GM12878 (cell line): Measurements from ENCODE around the gene ADAM11. TPM values are rescaled to one million over a fixed set of nuclear protein-coding genes. Genes with fewer than 3 reads are reported as not detected.

Source experiments
- ATAC-seq: fragments of 200-7000 bp; cut with Tn5 transposase; 3 replicates; pipeline ENCODE4 v1.9.1; 2020; ENCODE audit warnings: mild to moderate bottlenecking, moderate library complexity
- BruUV-seq: library from RNA; stranded (reverse); fragments of 400-500 nt; replicated peaks from 2 replicates; lab custom pipeline; 2021; lab: Mats Ljungman, UMichigan
- CTCF ChIA-PET: fragments of 300-600 bp; sonication (Branson Sonifier 250); formaldehyde crosslinking; extraction: SDS; loops from one replicate; lab custom pipeline; 2021; ENCODE audit warnings: inconsistent platforms; lab: Yijun Ruan, JAX
- POLR2A ChIA-PET: fragments of 350-600 bp; formaldehyde crosslinking; extraction: SDS; loops from one replicate; lab custom pipeline; 2021; ENCODE audit warnings: inconsistent platforms; lab: Charles Lee
- RAD21 ChIA-PET: fragments of 300-600 bp; sonication (Branson Sonifier 250); formaldehyde crosslinking; loops from one replicate; lab custom pipeline; 2023; ENCODE audit warnings: antibody characterized with exemption; ENCODE audit not compliant: unreplicated experiment; lab: Charles Lee
- SMC1A ChIA-PET: fragments of 300-600 bp; sonication (Branson Sonifier 250); formaldehyde crosslinking; loops from one replicate; lab custom pipeline; 2023; ENCODE audit not compliant: unreplicated experiment, uncharacterized antibody; lab: Charles Lee
- DNase-seq: peaks from one replicate; pipeline ENCODE4 v3.0.0-alpha.2; 2011; ENCODE audit warnings: low read depth, low spot score
- FAIRE-seq: peaks from 3 replicates; lab custom pipeline; 2011; peaks lifted over from hg19 to GRCh38; lab: Jason Lieb, UNC
- H2AFZ ChIP-seq: 2 replicates; pipeline ENCODE4 v1.6.0; 2011; ENCODE audit warnings: low read depth, low read length, control low read depth; ENCODE audit not compliant: control insufficient read depth
- H3K27ac ChIP-seq: 2 replicates; pipeline ENCODE4 v1.5.1; 2011; ENCODE audit warnings: control low read depth; ENCODE audit not compliant: control insufficient read depth, insufficient read depth
- H3K27me3 ChIP-seq, 2 experiments: replicated peaks in 1 of 2; 2 replicates each; pipeline versions ENCODE4 v1.6.0 to v1.6.1; 2011; ENCODE audit warnings: low read length in 1 of 2; ENCODE audit not compliant: control insufficient read depth in 2 of 2, insufficient read depth in 2 of 2
- H3K36me3 ChIP-seq, 2 experiments: 2 replicates each; pipeline ENCODE4 v1.5.1; 2011; ENCODE audit warnings: low read length in 1 of 2; ENCODE audit not compliant: control insufficient read depth in 2 of 2, insufficient read depth in 2 of 2
- H3K4me1 ChIP-seq: 2 replicates; pipeline ENCODE4 v1.6.1; 2011; ENCODE audit warnings: mild to moderate bottlenecking, low read length, moderate library complexity, mixed read lengths; ENCODE audit not compliant: control insufficient read depth, insufficient read depth
- H3K4me2 ChIP-seq: 2 replicates; pipeline ENCODE4 v1.6.0; 2011; ENCODE audit warnings: control low read depth; ENCODE audit not compliant: control insufficient read depth, insufficient read depth
- H3K4me3 ChIP-seq: fragments of 200-600 bp; sonication (generic); 2 replicates; pipeline ENCODE4 v1.5.1; 2016
- H3K79me2 ChIP-seq: 2 replicates; pipeline ENCODE4 v1.6.0; 2011; ENCODE audit warnings: low read length; ENCODE audit not compliant: control insufficient read depth, insufficient read depth
- H3K9ac ChIP-seq: 2 replicates; pipeline ENCODE4 v1.8.0; 2011; ENCODE audit warnings: low read length, control low read depth, mixed read lengths; ENCODE audit not compliant: control insufficient read depth, insufficient read depth
- H3K9me3 ChIP-seq: replicated peaks from 3 replicates; pipeline ENCODE4 v1.5.1; 2011; ENCODE audit warnings: mild to moderate bottlenecking, low read length; ENCODE audit not compliant: control insufficient read depth, insufficient read depth
- H4K20me1 ChIP-seq: 2 replicates; pipeline ENCODE4 v1.6.0; 2011; ENCODE audit not compliant: control insufficient read depth, insufficient read depth
- ASH2L ChIP-seq: fragments of 300-600, 200-600 bp; sonication (generic); IDR thresholded peaks from 2 replicates; pipeline ENCODE4 v1.6.1; 2017; ENCODE audit warnings: low read depth, mild to moderate bottlenecking, borderline replicate concordance
- ATF7 ChIP-seq: fragments of 450-650 bp; IDR thresholded peaks from 2 replicates; pipeline ENCODE4 v1.6.1; 2016; ENCODE audit warnings: low read depth, mild to moderate bottlenecking
- BRCA1 ChIP-seq: IDR thresholded peaks from 2 replicates; pipeline ENCODE4 v1.6.1; 2011; ENCODE audit warnings: low read depth, low read length, improper control_type of control experiment
- CBFB ChIP-seq: IDR thresholded peaks from 2 replicates; pipeline ENCODE4 v1.6.1; 2016; ENCODE audit warnings: antibody characterized with exemption, low read depth
- CEBPZ ChIP-seq: fragments of 150-350 bp; IDR thresholded peaks from 2 replicates; pipeline ENCODE4 v1.6.1; 2016; ENCODE audit warnings: low read depth, low read length
- EZH2 ChIP-seq: IDR thresholded peaks from 2 replicates; pipeline ENCODE4 v1.6.1; 2012; ENCODE audit warnings: low read depth, mild to moderate bottlenecking, control low read depth, inconsistent platforms, low read length, borderline replicate concordance; ENCODE audit not compliant: control insufficient read depth
- KLF5 ChIP-seq: fragments of 450-650 bp; IDR thresholded peaks from 2 replicates; pipeline ENCODE4 v1.6.1; 2014; ENCODE audit warnings: mild to moderate bottlenecking; ENCODE audit not compliant: partially characterized antibody
- MYB ChIP-seq: fragments of 150-350 bp; IDR thresholded peaks from 2 replicates; pipeline ENCODE4 v1.6.1; 2014; ENCODE audit warnings: mild to moderate bottlenecking, low read depth, low read length, borderline replicate concordance
- NFYA ChIP-seq: IDR thresholded peaks from 2 replicates; pipeline ENCODE4 v1.6.1; 2011; ENCODE audit warnings: low read depth, mild to moderate bottlenecking, low read length, improper control_type of control experiment, borderline replicate concordance
- NRF1 ChIP-seq: conservative IDR thresholded peaks from 2 replicates; pipeline ENCODE4 v1.6.1; 2011; ENCODE audit warnings: mild to moderate bottlenecking, low read depth, low read length, improper control_type of control experiment
- RAD21 ChIP-seq: IDR thresholded peaks from 2 replicates; pipeline ENCODE4 v1.6.1; 2011; ENCODE audit warnings: mild to moderate bottlenecking, low read depth, low read length, moderate library complexity; ENCODE audit not compliant: insufficient read depth
- RCOR1 ChIP-seq: conservative IDR thresholded peaks from 2 replicates; pipeline ENCODE4 v1.6.1; 2012; ENCODE audit warnings: low read depth, low read length, improper control_type of control experiment
- RUNX3 ChIP-seq: IDR thresholded peaks from 2 replicates; pipeline ENCODE4 v1.6.1; 2012; ENCODE audit warnings: low read length, inconsistent platforms
- SIN3A ChIP-seq: IDR thresholded peaks from 2 replicates; pipeline ENCODE4 v1.6.1; 2012; ENCODE audit warnings: low read depth, low read length, improper control_type of control experiment
- STAT1 ChIP-seq: fragments of 450-650 bp; conservative IDR thresholded peaks from 2 replicates; pipeline ENCODE4 v1.6.1; 2014; ENCODE audit warnings: antibody characterized with exemption, mild to moderate bottlenecking
- ZNF592 ChIP-seq: fragments of 450-650 bp; IDR thresholded peaks from 2 replicates; pipeline ENCODE4 v1.6.1; 2017; ENCODE audit warnings: mild to moderate bottlenecking, moderate library complexity
- WGBS: methylation state at CpG from one replicate; pipeline ENCODE4 v1.1.6; 2016; ENCODE audit warnings: low lambda C conversion rate; ENCODE audit not compliant: insufficient replicate concordance, insufficient coverage; ENCODE audit errors: missing lambda C conversion rate; 5-methylcytosine and 5-hydroxymethylcytosine counted together
- in situ Hi-C: fragments of 300-500 bp; cut with MboI; formaldehyde crosslinking; loops from 9 replicates; pipeline ENCODE4 v1.14.3; 2018; ENCODE audit warnings: mixed read lengths
- intact Hi-C: fragments of 100-400 bp; cut with micrococcal nuclease; formaldehyde crosslinking; loops from one replicate; pipeline ENCODE4 v1.14.2; 2022; ENCODE audit not compliant: unreplicated experiment
- polyA plus RNA-seq, 11 experiments: library from polyadenylated mRNA; depleted of rRNA in 4 of 11; unstranded in 6 of 11; stranded (reverse) in 5 of 11; fragments of >200 nt; fragmentation: Nextera tagmentation in 4 of 11; fragmentation: Illumina TruSeq in 1 of 11; extraction: Ambion mirVana in 4 of 11; extraction: Trizol in 1 of 11; gene quantifications; 1 replicate in 1 of 11; 2 replicates in 10 of 11; pipeline versions ENCODE4 v1.2.1 to v1.2.3, GENCODE V29; 2011 to 2016; ENCODE audit warnings: inconsistent platforms in 2 of 11, missing spikeins in 2 of 11, low read depth in 1 of 11
- total RNA-seq, 4 experiments: library from RNA; depleted of rRNA in 3 of 4; stranded (reverse); fragments of >200 nt in 3 of 4; fragmentation: Illumina TruSeq in 1 of 4; extraction: Trizol in 1 of 4; gene quantifications; 2 replicates each; pipeline versions ENCODE4 v1.2.1 to v1.2.3, GENCODE V29; 2013 to 2021

ADAM11 gene
- total and polyA plus RNA-seq, 10 of the 15 experiments (the other 5 are each of a cell fraction or from before 2014, with no cell fraction given) = 0.03 to 0.37 (median 0.06) TPM; not detected in 3

- TF ChIP-seq ASH2L (no peak), EZH2 (no peak), MYB (no peak), RAD21 (no peak)
Observed at GRCh38 chr17:44772308-44773045, 13.7 kb downstream of the ADAM11 start (continued).

GRCh38 chr17:44773140-44773539, 14.4 kb downstream of the ADAM11 start:
- no peaks in the 10 kb centered on the region for H4K20me1 ChIP-seq
- ChIA-PET SMC1A (interaction anchor here (3.3 kb wide), 1 partner anchor 91 kb away, joined by 19 read pairs; no protein-coding TSS in a partner anchor), POLR2A (no interaction called here), RAD21 (interaction anchor here (0.8 kb wide), 1 partner anchor 25 kb away, joined by 3 read pairs; no protein-coding TSS in a partner anchor), CTCF (interaction anchor here (0.6 to 1.0 kb wide), 3 partner anchors 89 to 132 kb away, joined by 3 to 4 read pairs (median 3); no protein-coding TSS in a partner anchor)
- H3K9ac ChIP-seq = no peak overlapping the region
- no TSS peak for BruUV-seq
- no peaks in the 10 kb centered on the region; a peak in 1 of 4 replicates for H3K27me3 ChIP-seq
- ATAC-seq = no peak
- H2AFZ ChIP-seq = no peak overlapping the region
- no peak for FAIRE-seq
- no peaks in the 10 kb centered on the region for H3K36me3 ChIP-seq
- intact Hi-C loops (loop anchor here (10.0 kb wide), 1 partner anchor 238 kb away; no protein-coding TSS in a partner anchor), in situ Hi-C loops (loop anchor here (10.0 kb wide), 1 partner anchor 352 kb away; no protein-coding TSS in a partner anchor)
- peaks cover 9% of the 10 kb centered on the region for H3K4me1 ChIP-seq
- no peak overlapping the region for H3K4me2 ChIP-seq
- no peak for DNase-seq
- no peaks in the 10 kb centered on the region for H3K79me2 ChIP-seq
- WGBS = 14% methylated on average over 6 of the region's 6 CpGs
- no peak overlapping the region for H3K27ac ChIP-seq
- H3K9me3 ChIP-seq = no peaks in the 10 kb centered on the region
- H3K4me3 ChIP-seq = no peak overlapping the region
- TF ChIP-seq NFYA (no peak), CEBPZ (no peak), CBFB (no peak), KLF5 (no peak), RCOR1 (no peak), SIN3A (no peak), RUNX3 (no peak), NRF1 (no peak), BRCA1 (no peak), STAT1 (no peak), ATF7 (no peak), ZNF592 (no peak)
